GM21360 (cell line): Measurements from ENCODE around the gene GPR27.

Experiments used
- ATAC-seq: cut with Tn5 transposase; IDR thresholded peaks from one replicate; pipeline ENCODE4 v1.9.1; 2021; ENCODE audit warnings: mild to moderate bottlenecking, moderate library complexity; ENCODE audit not compliant: unreplicated experiment

GPR27 gene

DNA sequence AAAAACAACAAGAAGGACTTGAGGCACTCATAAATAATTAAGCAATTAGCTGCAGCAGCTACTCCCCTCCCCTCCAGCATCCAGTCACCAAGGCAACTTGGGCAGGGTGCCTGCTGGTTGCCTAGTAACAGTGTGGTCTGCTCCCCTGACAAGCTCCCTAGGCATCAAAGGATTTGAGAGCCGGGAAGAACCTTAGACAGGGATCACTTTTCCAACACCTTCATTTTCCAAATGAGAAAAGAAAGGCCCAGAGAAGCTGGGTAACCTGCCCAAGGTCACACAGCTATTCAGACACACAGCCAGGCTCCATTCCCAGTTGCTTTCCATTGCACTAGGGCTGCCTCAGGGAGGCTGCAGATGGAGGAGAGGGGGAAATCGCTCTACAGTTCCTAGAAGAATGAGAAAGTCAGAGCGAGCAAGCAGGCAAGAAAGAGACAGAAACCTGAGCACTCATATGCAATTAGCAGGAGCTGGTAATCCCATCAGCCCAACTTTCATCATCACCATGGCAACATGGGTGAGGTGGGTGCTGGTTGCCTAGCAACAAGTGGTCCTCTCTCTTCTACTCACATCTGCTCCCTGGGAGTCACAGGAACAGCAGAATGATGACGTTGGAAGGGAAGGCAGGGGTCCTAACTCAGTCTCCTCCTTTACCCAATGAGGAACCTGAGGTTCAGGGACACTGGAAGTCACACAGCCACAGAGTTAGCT, 24.9 kb upstream of the GPR27 start:
- ATAC-seq: no peak

DNA sequence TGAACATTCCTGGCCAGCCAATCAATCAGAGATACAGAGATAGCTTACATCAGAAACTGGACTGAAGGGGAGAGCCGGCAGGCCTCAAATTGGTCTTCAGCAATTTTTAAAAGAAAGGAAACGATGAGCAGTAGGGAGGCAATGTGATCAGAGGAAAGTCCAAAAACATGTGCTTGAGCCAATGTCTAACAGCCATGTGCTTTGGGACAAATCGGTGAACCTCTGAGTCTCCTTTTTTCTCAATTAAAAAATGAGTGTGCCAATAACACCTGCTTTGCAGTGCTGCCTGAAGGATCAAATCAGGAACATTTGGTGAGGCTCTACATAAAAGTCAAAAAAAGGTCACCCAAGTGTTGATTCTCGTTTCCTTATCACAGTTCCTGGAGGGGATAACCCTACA, 21.0 kb upstream of the GPR27 start:
- ATAC-seq: no peak

DNA sequence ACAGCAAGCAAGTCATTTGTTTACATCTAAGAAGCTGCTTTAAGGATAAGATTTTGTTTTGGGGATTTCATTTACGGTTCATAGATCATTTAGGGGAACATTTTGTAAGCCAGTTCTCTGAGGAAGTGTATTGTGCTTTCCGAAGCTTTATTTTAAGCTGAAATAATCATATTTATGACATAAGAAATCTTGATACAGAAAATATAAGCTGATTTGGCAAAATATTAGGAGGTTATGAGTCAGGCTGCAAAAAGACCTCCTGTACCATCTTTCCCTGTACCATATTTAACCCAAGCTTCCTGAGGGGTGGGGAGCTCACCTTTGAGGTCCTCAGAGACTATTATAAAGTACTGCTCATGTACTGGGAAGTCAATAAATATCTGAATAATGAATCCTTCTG, 20.3 kb upstream of the GPR27 start:
- no peak for ATAC-seq

DNA sequence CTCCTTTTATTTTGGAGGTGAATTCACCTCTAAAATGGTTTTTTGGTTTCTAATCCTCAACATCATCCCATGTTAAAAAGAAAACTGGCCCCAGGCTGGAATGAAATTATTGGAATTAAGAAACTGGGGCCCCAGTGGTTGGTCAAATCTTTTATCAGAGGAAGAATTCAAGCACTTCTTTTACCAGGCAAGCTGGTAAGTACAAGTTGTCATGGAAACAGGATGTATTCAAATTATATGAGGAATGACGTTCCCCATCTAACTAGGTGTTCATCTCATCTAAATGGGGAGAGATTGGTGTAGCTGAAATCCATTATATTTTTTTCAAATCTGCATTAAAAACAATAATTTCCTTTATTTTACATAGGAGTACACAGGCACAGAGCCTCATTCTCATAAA, 18.8 kb upstream of the GPR27 start:
- no peak for ATAC-seq

DNA sequence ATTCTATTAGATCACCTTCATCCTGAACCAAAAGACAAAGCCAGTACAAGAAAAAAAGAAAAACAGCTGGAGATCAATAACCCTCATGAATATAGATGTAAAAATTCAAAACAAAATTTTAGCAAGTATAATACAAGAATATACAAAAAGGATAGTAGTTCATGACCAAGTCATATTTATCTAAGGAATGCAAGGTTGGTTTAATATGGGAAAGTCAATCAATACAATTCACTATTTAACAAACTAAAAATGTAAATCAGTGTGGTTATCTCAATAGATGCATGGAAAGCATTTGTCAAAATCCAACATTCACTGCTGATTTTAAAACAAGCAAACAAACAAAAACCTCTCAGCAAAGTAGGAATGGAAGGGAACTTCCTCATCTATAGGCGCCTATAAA, 11.0 kb upstream of the GPR27 start:
- no peak for ATAC-seq

DNA sequence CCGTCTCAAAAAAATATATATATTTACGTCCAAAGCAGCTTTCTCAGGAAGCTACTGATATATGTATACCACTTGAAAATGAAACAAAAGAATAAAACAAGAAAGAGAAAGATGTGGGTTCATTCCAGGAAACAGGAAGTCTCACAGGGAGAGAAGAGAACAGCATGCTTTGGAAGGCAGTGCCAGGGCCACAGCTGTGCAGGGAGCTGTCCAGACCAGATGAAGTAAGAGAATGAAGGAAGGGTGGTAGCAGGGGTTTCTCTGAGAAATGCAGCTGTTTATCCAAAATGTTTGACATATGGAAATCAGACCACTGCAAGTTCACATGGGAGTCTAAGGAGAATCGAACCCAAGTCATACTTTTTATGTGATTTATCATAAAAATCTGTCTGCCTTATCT, 8.9 kb upstream of the GPR27 start:
- ATAC-seq: no peak

DNA sequence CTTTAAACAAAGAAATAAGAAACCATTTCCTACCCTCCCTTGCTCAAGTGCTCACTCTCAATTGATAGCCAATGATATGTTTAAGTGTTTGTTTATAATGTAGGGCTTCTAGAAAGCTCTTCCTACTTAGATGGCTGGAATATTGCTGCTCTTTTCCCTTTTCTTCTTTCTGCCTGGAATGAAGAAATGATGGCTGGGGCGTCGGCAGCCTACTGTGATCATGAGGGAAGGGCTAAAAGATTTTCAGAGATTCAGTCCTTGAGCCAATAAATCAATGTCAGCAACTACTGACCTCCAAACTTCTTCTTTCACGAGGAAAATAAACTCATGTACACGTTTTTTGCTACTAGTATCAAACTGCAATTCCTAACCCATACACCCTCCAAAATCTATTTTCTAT, 2.1 kb upstream of the GPR27 start:
- no peak for ATAC-seq

DNA sequence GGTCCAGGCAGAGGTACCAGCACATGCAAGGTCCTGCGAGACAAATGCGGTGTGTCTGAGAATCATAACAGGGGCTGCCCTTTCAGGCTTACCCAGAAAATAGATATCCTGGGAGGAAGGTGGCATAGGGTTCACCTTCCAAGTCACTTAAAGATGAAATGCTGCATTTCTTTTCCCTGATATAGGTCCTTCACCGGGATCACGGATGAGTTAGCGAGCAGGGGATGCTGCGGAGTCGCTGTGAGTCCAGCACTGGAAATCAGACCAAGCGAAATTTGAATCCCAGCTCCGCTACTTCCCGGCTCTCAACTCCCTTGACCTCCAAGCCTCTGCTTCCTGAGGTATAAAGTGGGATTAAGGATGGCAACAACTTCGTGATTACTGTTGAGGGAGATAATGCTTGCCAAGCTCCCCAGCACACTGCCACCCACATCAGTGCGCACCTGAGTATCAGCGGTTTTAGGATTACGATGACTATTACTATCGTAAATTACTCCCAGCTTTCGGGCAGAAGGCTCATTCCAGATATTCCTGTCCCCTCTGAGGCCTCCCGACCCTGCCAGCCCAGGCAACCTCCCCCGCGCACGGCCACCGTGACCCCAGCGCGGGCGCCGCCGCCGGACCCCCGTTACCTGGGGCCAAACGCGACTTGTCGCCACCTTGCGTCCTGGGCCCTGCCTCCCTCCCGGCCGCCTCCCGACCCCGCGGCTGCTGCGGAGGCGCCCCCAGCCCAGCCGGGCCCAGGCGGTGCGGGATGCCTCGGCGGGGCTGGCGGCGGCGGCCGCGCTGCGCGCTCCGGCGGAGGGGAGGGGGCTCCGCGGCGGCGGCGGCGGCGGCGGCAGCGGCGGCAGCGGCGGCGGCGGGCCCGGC, 589 bp upstream of the GPR27 start:
- no peak for ATAC-seq

DNA sequence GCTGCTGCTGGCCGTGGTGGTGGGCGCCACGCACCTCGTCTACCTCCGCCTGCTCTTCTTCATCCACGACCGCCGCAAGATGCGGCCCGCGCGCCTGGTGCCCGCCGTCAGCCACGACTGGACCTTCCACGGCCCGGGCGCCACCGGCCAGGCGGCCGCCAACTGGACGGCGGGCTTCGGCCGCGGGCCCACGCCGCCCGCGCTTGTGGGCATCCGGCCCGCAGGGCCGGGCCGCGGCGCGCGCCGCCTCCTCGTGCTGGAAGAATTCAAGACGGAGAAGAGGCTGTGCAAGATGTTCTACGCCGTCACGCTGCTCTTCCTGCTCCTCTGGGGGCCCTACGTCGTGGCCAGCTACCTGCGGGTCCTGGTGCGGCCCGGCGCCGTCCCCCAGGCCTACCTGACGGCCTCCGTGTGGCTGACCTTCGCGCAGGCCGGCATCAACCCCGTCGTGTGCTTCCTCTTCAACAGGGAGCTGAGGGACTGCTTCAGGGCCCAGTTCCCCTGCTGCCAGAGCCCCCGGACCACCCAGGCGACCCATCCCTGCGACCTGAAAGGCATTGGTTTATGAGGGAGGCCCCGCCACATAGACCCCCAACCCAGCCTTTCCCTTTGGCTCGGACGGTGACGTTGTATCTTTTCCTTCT, 1.1 kb downstream of the GPR27 start:
- no peak for ATAC-seq

DNA sequence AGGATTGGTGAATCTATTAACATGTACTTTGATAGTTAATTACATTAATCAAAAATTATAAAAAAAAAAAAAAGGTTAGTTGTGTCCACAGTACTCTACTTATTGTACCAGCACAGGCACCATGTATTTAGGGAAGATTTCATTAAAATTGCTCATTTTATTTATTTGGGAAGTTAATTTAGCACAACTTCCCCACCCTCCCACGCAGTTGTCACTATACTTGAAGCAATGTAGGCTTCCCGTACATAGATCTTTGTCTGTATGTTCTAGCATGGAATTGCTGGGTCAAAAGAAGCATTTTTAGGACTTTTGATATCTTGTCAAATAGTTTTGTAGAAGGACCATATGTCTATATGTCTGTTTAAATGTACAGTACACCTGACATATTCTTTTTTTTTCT, 4.4 kb downstream of the GPR27 start:
- no peak for ATAC-seq

DNA sequence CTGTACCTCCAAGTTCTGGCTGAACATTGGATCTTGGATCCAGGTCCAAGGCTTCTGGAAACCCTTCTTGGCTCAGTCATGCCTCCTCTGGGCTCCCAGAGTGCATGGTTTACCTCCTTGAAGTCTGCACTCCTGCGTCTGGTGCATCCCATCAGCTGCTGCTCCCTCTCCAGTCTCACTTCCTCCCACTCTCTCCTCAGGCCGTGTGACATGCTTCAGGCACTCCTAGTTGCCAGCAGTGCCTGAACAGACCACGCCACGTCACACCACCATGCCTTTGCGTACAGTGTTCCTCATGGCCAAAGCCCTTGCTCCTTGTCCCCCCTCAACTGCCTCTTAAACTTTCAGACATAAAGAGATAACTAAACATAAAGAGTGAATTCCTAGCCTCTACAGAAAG, 5.7 kb downstream of the GPR27 start:
- ATAC-seq: no peak

DNA sequence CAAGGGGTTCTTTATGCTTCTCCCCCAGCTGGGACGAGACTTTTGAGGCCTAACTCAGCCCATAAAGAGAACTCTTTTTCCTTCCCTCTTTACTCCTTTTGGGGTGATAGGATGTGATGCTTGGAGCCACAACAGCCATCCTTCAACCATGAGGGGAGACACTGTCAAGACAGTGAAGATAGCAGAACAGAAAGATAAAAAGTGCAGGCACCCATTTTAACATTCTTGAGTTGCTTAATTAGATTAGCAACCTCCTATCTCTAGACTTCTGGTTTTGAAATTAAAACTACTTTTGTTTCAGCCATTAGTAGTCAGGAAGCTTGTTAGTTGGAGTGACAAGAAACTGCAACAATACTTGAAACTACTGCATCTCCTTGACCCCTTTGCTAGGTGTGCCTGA, 6.5 kb downstream of the GPR27 start:
- ATAC-seq: no peak

DNA sequence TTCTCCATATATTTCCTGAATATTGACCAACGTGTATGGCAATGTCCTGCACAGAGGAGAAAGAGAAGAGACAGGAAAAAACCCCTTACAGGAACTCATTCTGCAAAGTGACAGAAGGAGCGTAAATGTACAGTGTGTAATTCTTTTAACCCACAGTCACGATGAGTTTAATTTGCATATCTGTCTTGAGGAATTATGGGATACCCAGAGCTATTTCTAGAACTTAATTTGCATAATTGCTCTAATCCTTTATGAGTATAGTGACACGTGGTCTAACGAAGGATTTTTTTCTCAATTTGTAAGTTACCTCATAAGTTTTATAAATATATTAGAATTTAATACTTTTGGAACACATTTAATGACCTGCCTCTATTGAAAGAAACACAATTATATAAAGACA, 9.8 kb downstream of the GPR27 start:
- ATAC-seq: no peak

DNA sequence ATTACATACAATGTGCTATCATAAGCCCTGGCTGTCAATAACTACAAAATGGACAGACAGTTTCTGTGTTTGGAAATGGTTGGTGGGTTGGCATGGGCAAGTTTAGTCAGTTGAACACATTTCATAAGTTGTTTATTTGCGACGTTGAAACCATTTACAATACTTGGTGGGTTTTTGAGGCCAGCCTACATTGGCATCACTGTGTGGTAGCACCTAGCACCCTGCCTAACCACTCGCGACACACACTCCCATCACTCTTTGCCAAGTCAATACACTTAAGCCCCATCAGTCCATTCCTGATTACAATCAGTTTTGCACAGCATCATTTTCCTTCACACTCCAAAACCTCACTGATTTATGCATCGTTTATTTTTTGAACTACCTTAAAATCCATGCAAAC, 17.5 kb downstream of the GPR27 start:
- ATAC-seq: no peak

DNA sequence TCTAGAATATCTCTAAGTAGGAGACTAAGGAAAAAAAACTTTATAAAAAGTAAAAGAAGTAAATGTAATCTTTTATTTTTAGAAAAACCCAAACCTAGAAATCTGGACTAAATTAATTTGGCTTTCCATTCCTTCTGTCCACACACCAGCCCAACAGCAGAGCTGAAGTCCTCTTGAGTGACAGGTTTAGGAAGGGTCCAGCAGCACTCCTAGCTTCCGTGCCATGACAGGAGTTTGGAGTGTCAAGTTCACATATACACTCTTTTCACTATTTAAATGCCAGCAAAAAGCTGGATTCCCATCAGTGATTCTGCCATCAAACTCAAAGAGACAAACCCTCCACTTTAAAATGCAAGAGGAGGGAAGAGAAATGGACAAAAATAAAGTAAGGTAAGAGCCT, 18.2 kb downstream of the GPR27 start:
- no peak for ATAC-seq

DNA sequence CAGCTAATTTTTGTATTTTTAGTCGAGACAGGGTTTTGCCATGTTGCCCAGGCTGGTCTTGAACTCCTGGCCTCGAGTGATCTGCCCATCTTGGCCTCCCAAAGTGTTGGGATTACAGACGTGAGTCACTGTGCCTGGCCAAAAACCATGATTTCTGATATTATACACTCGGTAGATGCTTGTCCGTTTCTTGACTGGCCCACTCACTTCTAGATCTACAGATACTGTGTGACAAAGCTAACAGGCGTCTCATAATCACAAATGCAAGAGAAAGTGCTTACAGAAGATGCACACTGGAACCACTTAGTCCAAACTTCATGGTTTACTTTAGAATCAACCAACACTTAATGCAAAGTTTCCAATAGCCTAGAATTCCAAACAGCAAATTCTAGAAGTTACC, 22.9 kb downstream of the GPR27 start:
- ATAC-seq: no peak

DNA sequence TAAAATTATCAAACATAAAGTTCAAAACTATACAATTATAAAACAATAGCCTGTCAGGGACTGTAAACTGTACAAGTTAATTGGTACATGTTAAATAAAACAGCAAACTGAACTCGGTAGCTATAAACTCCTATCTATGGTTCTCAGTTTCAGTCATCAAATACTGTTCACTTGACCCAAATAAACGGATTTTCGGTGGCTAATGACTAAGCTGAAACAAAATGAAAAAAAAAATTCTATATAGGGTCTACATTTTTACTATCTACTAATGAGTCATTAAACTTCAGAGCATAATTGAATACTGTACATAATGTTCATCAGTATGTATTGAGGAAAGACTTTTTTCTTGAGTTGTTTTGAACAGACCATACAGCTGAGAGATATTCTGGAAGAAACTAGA, 24.7 kb downstream of the GPR27 start:
- no peak for ATAC-seq

DNA sequence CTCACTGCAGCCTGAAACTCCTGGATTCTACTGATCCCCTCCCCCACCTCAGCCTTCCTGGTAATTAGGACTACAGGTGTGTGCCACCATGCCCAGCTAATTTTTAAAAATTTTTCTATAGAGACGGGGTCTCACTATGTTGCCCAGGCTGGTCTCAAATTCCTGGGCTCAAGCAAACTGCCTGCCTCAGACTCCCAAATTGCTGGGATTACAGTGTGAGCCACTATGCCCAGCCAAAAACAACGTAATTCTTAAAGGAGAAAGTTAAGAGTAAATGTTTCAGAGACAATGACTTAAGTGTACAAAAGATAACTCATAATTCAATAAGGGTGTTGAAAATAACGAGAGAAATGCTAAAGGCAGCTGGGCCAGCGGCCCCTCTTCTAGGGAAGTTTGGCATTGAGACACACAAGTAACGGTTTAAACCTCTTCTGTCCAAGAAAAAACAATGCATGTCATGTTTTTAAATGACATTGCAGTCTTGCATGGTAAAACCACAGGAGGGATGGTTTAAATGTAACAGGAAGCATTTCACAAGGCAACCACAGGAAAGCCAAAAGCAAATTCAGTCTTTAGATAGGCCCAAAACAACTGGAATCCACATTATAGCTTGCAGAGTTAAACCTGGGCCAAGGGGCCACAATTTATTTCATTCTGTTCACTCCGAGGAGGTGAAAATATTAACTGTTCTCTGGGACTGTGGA, 26.2 kb downstream of the GPR27 start:
- no peak for ATAC-seq

DNA sequence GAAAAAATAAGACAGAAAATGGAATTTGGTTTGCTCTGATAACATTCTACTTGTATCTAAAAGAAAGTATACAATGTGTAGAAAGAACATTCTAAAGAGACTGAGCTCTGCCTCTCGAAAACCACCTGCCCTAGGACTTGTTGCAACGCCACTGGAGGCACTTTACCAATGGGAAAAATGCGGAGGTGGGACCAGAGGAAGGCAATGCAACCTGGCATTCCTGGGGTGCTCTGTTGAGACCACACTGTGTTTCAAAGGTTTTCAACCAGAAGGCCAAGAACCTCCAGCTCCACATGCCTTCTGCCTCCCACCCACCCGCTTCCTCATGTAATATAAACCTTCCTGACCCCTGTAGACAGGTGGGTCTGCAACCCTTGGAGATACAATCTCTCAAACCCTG, 26.8 kb downstream of the GPR27 start:
- no peak for ATAC-seq

DNA sequence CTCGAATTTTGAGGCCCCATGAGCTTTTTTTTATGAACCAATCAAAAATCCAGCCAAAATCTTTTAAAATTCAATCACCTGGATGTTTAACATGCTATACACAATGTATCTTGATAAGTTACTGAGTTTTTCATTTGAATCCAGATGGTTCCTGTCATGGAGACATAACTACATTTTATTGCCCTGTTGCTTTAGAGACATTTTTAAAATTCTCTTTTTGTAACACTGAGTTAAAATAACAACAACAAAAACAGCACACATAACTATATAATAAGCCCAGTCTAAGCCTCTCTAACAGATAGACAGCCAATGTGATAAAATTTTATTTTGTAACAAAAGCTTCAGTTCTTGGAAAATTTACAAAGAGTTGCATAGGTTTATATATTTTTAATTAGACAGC, 29.5 kb downstream of the GPR27 start:
- no peak for ATAC-seq

DNA sequence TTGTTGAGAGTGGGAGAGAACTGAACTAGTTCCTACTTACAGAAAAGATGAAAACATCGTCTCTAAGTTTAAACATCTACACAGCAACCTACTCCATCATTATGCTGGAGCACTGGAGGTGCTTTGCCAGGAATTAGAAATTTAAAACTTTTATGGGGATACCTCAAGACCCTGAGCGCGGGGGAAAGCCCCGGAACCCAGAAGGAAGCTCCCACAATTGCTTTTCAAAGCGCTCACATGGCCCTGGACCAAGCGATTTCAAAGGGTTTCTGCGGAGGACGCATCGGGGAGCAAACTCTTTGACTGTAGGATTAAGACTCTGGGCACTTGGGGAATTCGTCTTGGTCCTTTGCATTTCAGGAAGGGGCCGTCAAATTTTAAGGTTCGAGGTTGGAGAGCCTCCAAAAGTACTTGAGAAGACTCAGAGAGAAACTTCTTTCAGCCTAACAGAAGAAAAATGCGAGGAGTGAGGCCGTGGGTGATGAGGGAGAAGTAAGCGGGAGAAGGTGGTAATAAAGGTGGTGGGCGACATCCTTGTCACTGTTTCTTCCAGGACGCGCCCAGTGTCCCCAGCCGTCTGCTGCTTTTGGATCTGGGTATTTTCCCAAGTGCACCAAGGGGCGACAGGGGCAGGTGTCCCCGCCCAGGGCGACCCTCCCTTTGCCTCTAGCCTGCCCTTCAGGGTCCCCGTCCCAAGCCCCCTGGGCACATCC, 30.7 kb downstream of the GPR27 start:
- ATAC-seq: no peak
